HG02763 (cell line): ENCODE measurements around the gene CORT.
"Not testable (repeated sequence)": the region's sequence is repeated elsewhere in the genome, so short reads cannot be mapped to it uniquely, and the experiment has no call there.

Source experiments
- ATAC-seq: cut with Tn5 transposase; IDR thresholded peaks from one replicate; pipeline ENCODE4 v1.9.1; 2021; ENCODE audit warnings: mild to moderate bottlenecking, moderate library complexity; ENCODE audit not compliant: unreplicated experiment

CORT gene

GRCh38 chr1:10449751-10450150, at the start of gene CORT:
CORT (plus strand) TSS chr1:10450031; CDS start chr1:10450224, 193 bp downstream.
- no peak for ATAC-seq

- ATAC-seq, result no peak
These were observed 48.5 kb upstream of the CORT start for GRCh38 chr1:10401281-10401680.

GRCh38 chr1:10402729-10403274, 47.0 kb upstream of the CORT start:
- ATAC-seq, result no peak

GRCh38 chr1:10407201-10407600, 42.6 kb upstream of the CORT start:
- no peak for ATAC-seq

- no peak for ATAC-seq
These were observed 34.5 kb upstream of the CORT start for GRCh38 chr1:10415211-10415930.

GRCh38 chr1:10415967-10416366, 33.9 kb upstream of the CORT start:
- ATAC-seq, result not testable (repeated sequence)

- ATAC-seq, result not testable (repeated sequence)
These were observed 31.1 kb upstream of the CORT start for GRCh38 chr1:10418741-10419140.

GRCh38 chr1:10419351-10419750, 30.5 kb upstream of the CORT start:
- no peak for ATAC-seq

GRCh38 chr1:10421637-10422036, 28.2 kb upstream of the CORT start:
- ATAC-seq, result no peak

GRCh38 chr1:10424034-10424433, 25.8 kb upstream of the CORT start:
- ATAC-seq, result no peak

- ATAC-seq, result no peak
These were observed 25.2 kb upstream of the CORT start for GRCh38 chr1:10424651-10425050.

GRCh38 chr1:10425826-10426534, 23.9 kb upstream of the CORT start:
- ATAC-seq, result not testable (repeated sequence)

- ATAC-seq, result not testable (repeated sequence)
These were observed 23.3 kb upstream of the CORT start for GRCh38 chr1:10426535-10426848.

- ATAC-seq, result no peak
These were observed 20.8 kb upstream of the CORT start for GRCh38 chr1:10428984-10429383.

GRCh38 chr1:10429868-10430215, 20.0 kb upstream of the CORT start:
- peak; percentile 9 for ATAC-seq

- ATAC-seq, result peak; percentile 82
These were observed 19.4 kb upstream of the CORT start, which contains the start of gene CENPS for GRCh38 chr1:10430216-10431069. CENPS (plus strand) TSS chr1:10430433; CDS start chr1:10430518, 85 bp downstream.

- no peak for ATAC-seq
These were observed 18.6 kb upstream of the CORT start for GRCh38 chr1:10431070-10431730.

GRCh38 chr1:10432910-10433700, 16.7 kb upstream of the CORT start:
- ATAC-seq, result no peak

GRCh38 chr1:10433790-10434189, 16.0 kb upstream of the CORT start:
- ATAC-seq, result no peak

- no peak for ATAC-seq
These were observed 15.2 kb upstream of the CORT start for GRCh38 chr1:10434590-10434989.
